Measurements from ENCODE around the gene RNF169. TPM values are rescaled to one million over a fixed set of nuclear protein-coding genes. Genes with fewer than 3 reads are reported as not detected.

RNF169 gene
- total RNA-seq (10 to 100 TPM in 9 of 10 donors, 1 to 10 TPM in 1; 9.0 to 14.0 (median 11.2) TPM), polyA plus RNA-seq (1 to 10 TPM; 2.3 to 2.4 TPM)
- long read RNA-seq, donor 1, full-length matches to known transcripts, result 2 of 8 reads
- long read RNA-seq, donor 1, partial matches to known transcripts, result 0 of 8 reads
- long read RNA-seq, donor 1, other reads (novel, unspliced or antisense), result 6 of 8 reads
- long read RNA-seq, donor 2, full-length matches to known transcripts, result 2 of 6 reads
- long read RNA-seq, donor 2, partial matches to known transcripts, result 0 of 6 reads
- long read RNA-seq, donor 2, other reads (novel, unspliced or antisense), result 4 of 6 reads
- long read RNA-seq, donor 3, partial matches to known transcripts, result 0 of 15 reads
- long read RNA-seq, donor 3, other reads (novel, unspliced or antisense), result 15 of 15 reads

- no peaks in the 10 kb centered on the region for H3K27me3 ChIP-seq
- peaks cover 3 to 47% (median 22%) of the 10 kb centered on the region in 9 donors for H3K4me1 ChIP-seq
- 1% methylated on average over 47 of the region's 47 CpGs for WGBS, 2 donors
- no peaks in the 10 kb centered on the region for H3K9me3 ChIP-seq
- TF ChIP-seq CTCF (IDR thresholded peaks at IDR 0.05), result no peak
- DNase-seq (peak; percentile 92 to 96), ATAC-seq (peak; percentile 98 to 100 (median 100))
- peak within 1 kb of the TSS; percentile 91 to 99 (median 94) for H3K27ac ChIP-seq
- no peaks in the 10 kb centered on the region for H3K36me3 ChIP-seq
- peak within 1 kb of the TSS; percentile 57 to 99 (median 79) for H3K4me3 ChIP-seq
- intact Hi-C loops (cut with DNase I), result no loop called here
Observed at GRCh38 chr11:74748211-74749126, at the start of gene RNF169. Gene RNF169, plus strand, starts transcription at chr11:74748849. Its CDS starts 32 bp downstream, at chr11:74748881.

GRCh38 chr11:74699615-74700396 lies 48.8 kb upstream of the RNF169 start:
- 88 to 93% methylated on average over 9 of the region's 9 CpGs for WGBS, 2 donors
- peak overlapping the region in 2 of 10 donors; percentile 2 to 44 for H3K27ac ChIP-seq
- no peaks in the 10 kb centered on the region for H3K36me3 ChIP-seq
- TF ChIP-seq CTCF (IDR thresholded peaks at IDR 0.05), result no peak
- ATAC-seq (no peak), DNase-seq (no peak)
- H3K27me3 ChIP-seq, result no peaks in the 10 kb centered on the region
- intact Hi-C loops (cut with DNase I), result loop anchor here in 1 of 10 donors (5.0 kb wide), 1 partner anchor 37 kb away; no protein-coding TSS in a partner anchor
- H3K9me3 ChIP-seq, result no peaks in the 10 kb centered on the region
- H3K4me3 ChIP-seq, result no peak overlapping the region
- H3K4me1 ChIP-seq, result peaks cover 6 to 28% (median 22%) of the 10 kb centered on the region in 9 donors

- DNase-seq (no peak), ATAC-seq (no peak)
- Histone ChIP-seq H3K9me3 (no peaks in the 10 kb centered on the region), H3K4me1 (peaks cover 4 to 21% (median 15%) of the 10 kb centered on the region in 9 donors), H3K27me3 (no peaks in the 10 kb centered on the region), H3K27ac (no peak overlapping the region), H3K36me3 (no peaks in the 10 kb centered on the region), H3K4me3 (no peak overlapping the region)
- intact Hi-C loops (cut with DNase I), result loop anchor here in 1 of 10 donors (5.0 kb wide), 1 partner anchor 36 kb away; no protein-coding TSS in a partner anchor
- peak in 2 of 9 donors; percentile 12 to 19 for TF ChIP-seq CTCF (IDR thresholded peaks at IDR 0.05)
- WGBS, 2 donors, result 61 to 62% methylated on average over 8 of the region's 8 CpGs
Observed at GRCh38 chr11:74701351-74701750, 47.3 kb upstream of the RNF169 start.
